ENCODE data around the gene ST6GALNAC3.

DNA sequence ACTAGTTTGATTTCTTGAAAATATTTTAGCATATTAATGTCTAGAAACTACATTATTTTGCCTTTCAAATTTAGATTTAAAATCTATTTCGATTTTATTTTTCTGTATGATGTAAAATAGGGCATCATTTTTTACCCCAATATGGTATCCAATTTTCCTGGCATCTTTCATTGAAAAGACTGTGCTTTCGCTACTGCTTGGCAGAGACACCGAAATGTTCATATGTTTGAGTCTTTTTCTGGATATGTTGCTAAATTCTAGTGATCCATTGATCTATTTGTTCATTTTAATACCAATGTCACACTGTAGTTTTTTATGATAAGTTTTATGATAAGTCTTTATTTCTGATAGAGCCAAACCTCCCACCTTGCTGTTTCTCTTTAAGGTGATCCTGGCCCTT, 24.3 kb downstream of the ST6GALNAC3 start:
- TF ChIP-seq, protein P1, sequence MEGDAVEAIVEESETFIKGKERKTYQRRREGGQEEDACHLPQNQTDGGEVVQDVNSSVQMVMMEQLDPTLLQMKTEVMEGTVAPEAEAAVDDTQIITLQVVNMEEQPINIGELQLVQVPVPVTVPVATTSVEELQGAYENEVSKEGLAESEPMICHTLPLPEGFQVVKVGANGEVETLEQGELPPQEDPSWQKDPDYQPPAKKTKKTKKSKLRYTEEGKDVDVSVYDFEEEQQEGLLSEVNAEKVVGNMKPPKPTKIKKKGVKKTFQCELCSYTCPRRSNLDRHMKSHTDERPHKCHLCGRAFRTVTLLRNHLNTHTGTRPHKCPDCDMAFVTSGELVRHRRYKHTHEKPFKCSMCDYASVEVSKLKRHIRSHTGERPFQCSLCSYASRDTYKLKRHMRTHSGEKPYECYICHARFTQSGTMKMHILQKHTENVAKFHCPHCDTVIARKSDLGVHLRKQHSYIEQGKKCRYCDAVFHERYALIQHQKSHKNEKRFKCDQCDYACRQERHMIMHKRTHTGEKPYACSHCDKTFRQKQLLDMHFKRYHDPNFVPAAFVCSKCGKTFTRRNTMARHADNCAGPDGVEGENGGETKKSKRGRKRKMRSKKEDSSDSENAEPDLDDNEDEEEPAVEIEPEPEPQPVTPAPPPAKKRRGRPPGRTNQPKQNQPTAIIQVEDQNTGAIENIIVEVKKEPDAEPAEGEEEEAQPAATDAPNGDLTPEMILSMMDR (IDR thresholded peaks at IDR 0.05; ENCODE audit: low read depth, low read length): no peak
- no peak for TF ChIP-seq EZH2phosphoT487 (IDR thresholded peaks at IDR 0.05; ENCODE audit: low read depth)
